NB4 (cell line): ENCODE measurements around the gene NAGK.
"Not testable (repeated sequence)": the region's sequence is repeated elsewhere in the genome, so short reads cannot be mapped to it uniquely, and the experiment has no call there.

Experiments
- DNase-seq: peaks from one replicate; pipeline ENCODE4 v3.0.0; 2010; ENCODE audit warnings: low read depth
- H3K4me3 ChIP-seq: one replicate; pipeline ENCODE4 v1.5.1; 2011; ENCODE audit warnings: mild to moderate bottlenecking, low read depth, low read length, moderate library complexity
- CTCF ChIP-seq: IDR thresholded peaks from one replicate; pipeline ENCODE4 v1.5.1; 2012; ENCODE audit warnings: low read depth, low read length
- MYC ChIP-seq: IDR thresholded peaks from 2 replicates; pipeline ENCODE4 v1.6.1; 2011; ENCODE audit warnings: low read depth, low read length
- POLR2A ChIP-seq: IDR thresholded peaks from 2 replicates; pipeline ENCODE4 v1.6.1; 2011; ENCODE audit warnings: mild to moderate bottlenecking; ENCODE audit not compliant: insufficient read length; ENCODE audit errors: extremely low read depth
- TF ChIP-seq, protein P1 (sequence below): IDR thresholded peaks from 2 replicates; pipeline ENCODE4 v1.6.1; 2011; ENCODE audit warnings: low read depth, low read length

Gene NAGK

DNA sequence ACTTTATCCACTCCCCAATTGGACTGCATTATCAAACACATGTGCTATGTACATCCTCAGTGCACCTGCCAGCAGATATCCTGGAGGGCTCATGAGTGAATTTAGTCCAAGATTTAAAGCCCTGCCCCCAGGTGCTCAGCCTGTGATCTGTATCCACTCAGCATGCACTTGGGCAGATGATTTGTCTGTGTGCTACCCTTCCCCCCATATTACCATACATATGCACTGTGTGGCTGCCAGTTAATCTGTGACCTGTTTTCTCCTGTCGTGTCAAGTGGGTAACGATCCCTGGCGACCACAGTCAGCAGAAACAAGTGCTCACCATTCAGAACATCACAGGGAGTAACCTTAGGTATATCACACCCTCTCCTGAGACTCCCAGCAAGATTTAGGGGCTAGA lies 10.2 kb downstream of the NAGK start:
- DNase-seq = no peak

DNA sequence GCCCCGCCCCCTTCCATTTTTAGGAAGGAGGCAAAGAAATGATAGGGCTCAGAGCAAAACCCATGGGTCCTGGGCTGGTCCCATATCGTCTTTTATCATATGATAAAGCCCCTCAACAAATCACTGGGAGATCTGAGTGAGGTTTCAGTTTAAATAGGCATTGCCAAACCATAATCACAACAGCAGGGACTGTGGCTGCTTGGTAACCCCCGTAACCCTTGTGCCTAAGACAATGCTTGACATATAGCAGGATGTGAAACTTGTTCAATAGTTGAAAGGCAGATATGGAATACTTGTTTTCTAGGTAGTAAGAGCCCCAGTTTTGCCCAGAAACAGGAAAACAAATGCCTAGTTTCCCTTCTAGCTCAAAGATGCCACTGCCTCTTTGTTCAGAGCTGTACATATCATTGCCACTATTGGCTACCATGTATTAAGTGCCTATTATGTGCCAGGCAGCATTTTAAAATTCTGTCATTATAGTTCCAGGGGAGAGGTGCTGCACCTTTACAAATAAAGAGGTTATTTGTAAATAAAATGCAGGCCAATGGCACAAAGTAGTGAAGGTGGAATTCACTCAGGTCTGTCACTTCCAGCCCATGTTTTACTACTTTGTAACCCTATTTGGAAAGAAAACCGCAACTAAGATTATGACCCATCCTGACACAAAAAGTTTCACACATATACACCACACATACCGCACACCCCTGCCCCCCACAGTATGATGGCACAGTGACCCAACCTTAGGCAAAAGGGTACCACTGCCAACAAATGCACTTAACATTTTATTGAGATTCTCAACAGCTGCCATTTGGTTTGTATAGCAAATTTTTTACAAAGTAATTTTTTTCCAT lies 14.2 kb downstream of the NAGK start:
- no peak overlapping the region for H3K4me3 ChIP-seq
- TF ChIP-seq POLR2A (no peak), MYC (no peak), CTCF (no peak)
- TF ChIP-seq, protein P1, sequence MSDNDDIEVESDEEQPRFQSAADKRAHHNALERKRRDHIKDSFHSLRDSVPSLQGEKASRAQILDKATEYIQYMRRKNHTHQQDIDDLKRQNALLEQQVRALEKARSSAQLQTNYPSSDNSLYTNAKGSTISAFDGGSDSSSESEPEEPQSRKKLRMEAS = no peak
- no peak for DNase-seq

More for the DNA sequence above, 10.2 kb downstream of the NAGK start:
- TF ChIP-seq CTCF = no peak
- no peak for TF ChIP-seq MYC
- TF ChIP-seq POLR2A = no peak
- TF ChIP-seq, protein P1 = no peak
- no peak overlapping the region for H3K4me3 ChIP-seq

DNA sequence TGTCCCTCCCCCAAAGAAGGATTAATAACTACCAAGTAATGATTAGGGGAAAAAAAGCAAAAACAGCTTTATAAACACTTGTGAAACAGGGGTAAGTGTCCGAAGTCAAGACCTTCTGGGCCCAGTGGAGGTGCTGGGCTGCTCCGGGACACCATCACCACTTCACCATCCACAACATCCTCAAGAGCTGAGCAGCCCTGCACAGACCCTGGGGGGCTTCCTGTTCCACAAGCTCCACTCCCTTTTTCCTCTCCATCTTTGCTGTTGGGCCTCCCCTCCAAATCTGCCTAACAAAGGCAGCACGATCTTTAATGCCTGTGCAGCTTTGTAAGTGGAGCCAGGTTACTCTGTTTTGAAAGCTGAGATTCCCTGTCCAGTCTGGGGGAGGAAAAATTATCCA lies 14.8 kb downstream of the NAGK start:
- not testable (repeated sequence) for H3K4me3 ChIP-seq, DNase-seq

DNA sequence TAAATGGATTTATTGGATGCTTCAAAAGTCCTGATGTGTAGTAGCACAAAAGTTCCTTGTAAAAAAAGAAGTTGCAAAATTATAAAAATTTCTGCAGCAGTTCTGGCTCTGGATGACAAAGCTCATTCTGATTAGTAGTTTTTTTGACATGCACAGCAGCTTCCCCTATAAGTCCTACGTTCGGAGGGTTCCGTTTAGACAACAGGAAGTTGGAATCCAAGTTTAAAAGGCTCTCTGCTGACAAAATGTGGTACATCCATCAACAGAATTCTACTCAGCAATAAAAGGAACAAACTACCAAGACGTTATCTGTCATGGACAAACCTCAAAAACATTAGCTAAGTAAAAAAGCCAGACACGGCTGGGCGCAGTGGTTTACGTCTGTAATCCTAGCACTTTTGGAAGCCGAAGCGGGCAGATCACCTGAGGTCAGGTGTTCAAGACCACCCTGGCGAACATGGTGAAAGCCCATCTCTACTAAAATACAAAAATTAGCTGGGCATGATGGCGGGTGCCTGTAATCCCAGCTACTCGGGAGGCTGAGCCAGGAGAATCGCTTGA lies 15.4 kb downstream of the NAGK start:
- DNase-seq, H3K4me3 ChIP-seq: not testable (repeated sequence)

DNA sequence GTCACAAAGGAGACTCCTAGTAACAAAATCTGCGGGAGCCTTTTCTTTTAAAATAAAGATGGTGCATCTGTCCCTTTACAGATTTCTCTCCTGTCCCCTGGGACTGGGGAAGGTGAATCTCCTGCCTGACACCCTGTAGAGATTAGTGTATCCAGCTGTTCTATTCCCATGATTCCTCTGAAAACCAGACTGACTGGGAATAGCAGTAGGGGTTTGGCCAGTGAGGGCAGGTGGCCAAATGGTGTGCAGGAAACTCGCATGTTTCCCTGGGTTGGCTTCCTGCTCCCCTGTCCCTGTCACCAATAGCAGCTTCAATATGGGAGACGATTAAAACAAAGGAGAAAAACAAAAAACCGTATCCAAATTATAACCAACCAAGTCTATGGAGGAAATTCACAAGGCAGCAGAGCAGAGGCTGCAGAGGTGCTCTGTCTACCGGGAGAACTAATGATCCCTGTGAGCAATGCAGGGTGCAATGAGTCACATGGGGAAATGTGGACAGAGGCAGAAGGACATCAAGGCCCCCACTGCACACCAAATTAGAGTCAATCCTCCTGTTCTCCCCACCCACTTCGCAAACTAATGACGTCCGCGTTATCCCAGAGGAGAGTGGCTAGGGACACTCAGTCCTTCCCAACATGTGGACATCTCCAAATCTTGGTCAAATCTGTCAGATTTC lies 17.0 kb downstream of the NAGK start:
- not testable (repeated sequence) for H3K4me3 ChIP-seq, DNase-seq

DNA sequence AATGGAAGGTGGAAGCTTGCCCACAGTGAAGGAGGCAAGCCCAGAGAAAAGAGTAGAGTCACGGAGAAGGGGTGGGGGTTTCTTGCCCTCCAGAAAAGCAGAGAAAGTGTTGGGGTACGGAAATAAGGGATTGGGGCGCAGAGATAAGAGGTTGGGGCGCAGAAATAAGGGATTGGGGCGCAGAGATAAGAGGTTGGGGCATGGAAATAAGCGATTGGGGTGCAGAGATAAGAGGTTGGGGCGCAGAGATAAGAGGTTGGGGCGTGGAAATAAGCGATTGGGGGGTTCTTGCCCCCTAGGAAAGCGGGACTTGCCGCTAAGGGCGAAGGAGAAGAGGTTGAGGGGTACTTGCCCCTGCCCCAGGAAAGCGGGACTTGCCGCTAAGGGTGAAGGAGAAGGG lies 21.0 kb downstream of the NAGK start:
- DNase-seq, H3K4me3 ChIP-seq: not testable (repeated sequence)

DNA sequence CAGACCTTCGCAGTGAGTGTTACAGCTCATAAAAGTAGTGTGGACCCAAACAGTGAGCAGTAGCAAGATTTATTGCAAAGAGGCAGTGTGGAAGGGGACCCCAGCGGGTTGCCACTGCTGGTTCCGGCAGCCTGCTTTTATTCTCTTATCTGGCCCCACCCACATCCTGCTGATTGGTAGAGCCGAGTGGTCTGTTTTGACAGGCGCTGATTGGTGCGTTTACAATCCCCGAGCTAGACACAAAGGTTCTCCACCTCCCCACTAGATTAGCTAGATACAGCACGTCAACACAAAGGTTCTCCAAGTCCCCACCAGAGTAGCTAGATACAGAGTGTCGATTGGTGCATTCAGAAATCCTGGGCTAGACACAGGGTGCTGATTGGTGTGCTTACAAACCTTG lies 23.4 kb downstream of the NAGK start:
- not testable (repeated sequence) for H3K4me3 ChIP-seq, DNase-seq

- H3K4me3 ChIP-seq, DNase-seq: not testable (repeated sequence)
Observed at GRCh38 chr2:71092491-71093260, 24.2 kb downstream of the NAGK start.

DNA sequence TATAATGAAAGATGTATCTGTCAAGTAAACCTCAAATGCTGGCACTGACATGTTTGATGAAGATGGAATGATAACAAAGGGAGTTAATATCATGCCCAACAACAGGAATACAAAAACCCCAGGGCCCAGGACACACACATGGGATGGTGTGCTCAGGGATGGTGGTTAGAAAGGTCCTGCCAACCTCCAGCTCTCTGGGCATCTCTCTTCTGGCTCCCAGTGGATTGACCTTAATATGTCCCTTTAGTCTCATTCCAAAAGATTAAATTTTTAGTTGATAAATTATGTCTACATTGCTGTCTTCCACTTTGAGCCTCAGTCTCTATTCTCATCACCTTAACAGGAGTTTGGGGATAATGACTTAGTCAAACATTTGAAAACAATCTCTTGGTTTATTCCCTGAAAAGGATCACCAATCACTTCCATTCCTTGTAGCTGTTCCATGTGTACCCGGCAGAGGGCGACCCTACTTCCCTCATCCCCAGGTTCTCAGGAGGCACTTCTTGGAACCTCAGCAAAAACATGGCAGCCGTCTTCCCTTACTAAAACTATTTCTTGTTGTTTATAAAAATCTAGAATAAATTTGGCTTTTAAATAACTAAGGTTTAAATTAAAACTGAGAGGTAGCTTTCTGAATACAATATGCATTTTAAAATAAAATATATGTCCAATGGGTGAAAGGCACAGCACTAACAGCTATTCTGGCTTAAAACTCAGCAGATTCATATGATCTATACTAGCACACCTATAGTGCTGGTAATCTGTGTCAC lies 31.9 kb downstream of the NAGK start:
- peak; percentile 73 for DNase-seq
- TF ChIP-seq MYC (no peak), POLR2A (no peak), CTCF (peak; percentile 78)
- TF ChIP-seq, protein P1 = no peak
- H3K4me3 ChIP-seq = no peak overlapping the region
